Fibroblast of lung (primary cell): ENCODE measurements around the gene PITPNB. TPM values are rescaled to one million over a fixed set of nuclear protein-coding genes. Genes with fewer than 3 reads are reported as not detected.

Experiments
- DNase-seq, 2 donors: peaks; one replicate each; pipeline versions ENCODE4 v3.0.0 to v3.0.0-alpha.2; 2010; ENCODE audit warnings: low read depth in 2 of 2
- H2AFZ ChIP-seq: 2 replicates; pipeline ENCODE4 v1.5.1; 2012; ENCODE audit warnings: low read length, control low read depth, inconsistent platforms
- H3K27ac ChIP-seq: 2 replicates; pipeline ENCODE4 v1.5.1; 2011; ENCODE audit warnings: low read length, control low read depth; ENCODE audit not compliant: insufficient read depth
- H3K27me3 ChIP-seq: 2 replicates; pipeline ENCODE4 v1.5.1; 2011; ENCODE audit warnings: mild to moderate bottlenecking, low read length; ENCODE audit not compliant: control insufficient read depth, insufficient read depth
- H3K36me3 ChIP-seq: 2 replicates; pipeline ENCODE4 v1.5.1; 2011; ENCODE audit warnings: low read length; ENCODE audit not compliant: control insufficient read depth, insufficient read depth
- H3K4me1 ChIP-seq: 2 replicates; pipeline ENCODE4 v1.5.1; 2011; ENCODE audit warnings: low read length; ENCODE audit not compliant: control insufficient read depth, insufficient read depth; ENCODE audit errors: extremely low read depth
- H3K4me2 ChIP-seq: 2 replicates; pipeline ENCODE4 v1.5.1; 2011; ENCODE audit warnings: low read length, control low read depth; ENCODE audit not compliant: insufficient read depth; ENCODE audit errors: extremely low read depth
- H3K4me3 ChIP-seq, 4 experiments: fragments of 200-600 bp in 1 of 4; sonication (generic) in 1 of 4; replicated peaks in 1 of 4; 2 replicates each; pipeline ENCODE4 v1.5.1; 2011 to 2016; ENCODE audit warnings: low read length in 4 of 4, low read depth in 3 of 4, mild to moderate bottlenecking in 3 of 4, control low read depth in 2 of 4, inconsistent platforms in 1 of 4, mixed read lengths in 1 of 4; ENCODE audit not compliant: insufficient read depth in 1 of 4; ENCODE audit errors: control extremely low read depth in 1 of 4
- H3K79me2 ChIP-seq: 2 replicates; pipeline ENCODE4 v1.5.1; 2012; ENCODE audit warnings: mild to moderate bottlenecking, low read length, inconsistent platforms; ENCODE audit not compliant: control insufficient read depth, insufficient read depth
- H3K9ac ChIP-seq: 2 replicates; pipeline ENCODE4 v1.5.1; 2011; ENCODE audit warnings: mild to moderate bottlenecking, low read length, control low read depth; ENCODE audit not compliant: insufficient read depth
- H3K9me3 ChIP-seq: 2 replicates; pipeline ENCODE4 v1.5.1; 2012; ENCODE audit warnings: low read depth, low read length; ENCODE audit not compliant: control insufficient read depth, insufficient read depth
- H4K20me1 ChIP-seq: 2 replicates; pipeline ENCODE4 v1.5.1; 2011; ENCODE audit warnings: low read length; ENCODE audit not compliant: control insufficient read depth, insufficient read depth; ENCODE audit errors: extremely low read depth
- EZH2 ChIP-seq: IDR thresholded peaks from 2 replicates; pipeline ENCODE4 v1.5.1; 2012; ENCODE audit warnings: low read length, control low read depth, mild to moderate bottlenecking; ENCODE audit errors: missing control alignments
- polyA plus RNA-seq, 2 donors: library from polyadenylated mRNA; depleted of rRNA in 1 of 2; stranded (reverse) in 1 of 2; unstranded in 1 of 2; fragments of >200 nt; gene quantifications; 2 replicates each; pipeline ENCODE4 v1.2.1, GENCODE V29; 2011 to 2012; ENCODE audit warnings: missing spikeins in 1 of 2
- total RNA-seq: library from RNA; depleted of rRNA; stranded (reverse); fragments of >200 nt; gene quantifications from 2 replicates; pipeline ENCODE4 v1.2.1, GENCODE V29; 2014
- TF ChIP-seq, protein P1 (sequence below), 2 donors: IDR thresholded peaks in 1 of 2; conservative IDR thresholded peaks in 1 of 2; 1 replicate in 1 of 2; 2 replicates in 1 of 2; pipeline ENCODE4 v1.5.1; 2011 to 2012; ENCODE audit warnings: low read length in 2 of 2, control low read depth in 1 of 2, inconsistent platforms in 1 of 2, low read depth in 1 of 2, mild to moderate bottlenecking in 1 of 2

Gene PITPNB
- total and polyA plus RNA-seq, 2 donors (not counting 1 experiment from before 2014, with no cell fraction given) = 42.4 to 79.4 TPM

DNA sequence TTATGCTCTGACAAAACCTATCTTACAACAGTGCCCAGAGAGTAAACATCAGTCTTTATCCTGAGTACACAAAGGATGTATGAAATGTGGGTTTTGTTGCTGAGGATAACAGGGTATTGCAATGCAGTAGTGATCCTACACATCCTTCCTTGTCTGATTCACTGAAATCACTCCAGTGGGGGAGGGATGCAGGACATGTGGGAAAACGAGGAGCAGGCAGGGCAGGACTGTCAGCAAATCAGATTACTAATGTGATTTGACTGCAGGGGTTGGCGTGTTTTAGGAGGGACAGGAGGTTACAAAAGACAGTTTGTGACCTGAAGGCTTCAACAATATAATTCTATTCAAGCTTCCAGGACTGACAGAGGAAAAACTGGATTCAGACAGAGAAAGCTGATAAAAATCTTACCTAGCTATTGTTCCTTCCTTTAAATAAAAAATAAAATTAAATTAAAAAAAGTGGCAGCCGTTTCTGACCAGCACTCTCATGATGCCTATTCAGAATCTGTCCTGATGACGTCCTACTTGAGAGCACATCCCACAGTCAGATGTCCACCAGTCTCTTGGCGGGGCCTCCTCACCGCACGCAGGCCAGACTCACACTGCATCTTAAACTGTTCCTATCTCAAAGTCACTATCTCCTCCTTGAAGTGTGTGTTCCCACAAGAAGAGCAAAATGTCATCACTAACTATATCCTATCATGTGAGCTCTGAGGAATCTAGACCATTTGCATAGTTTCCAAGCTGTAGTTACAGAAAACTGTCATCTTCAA lies 66.9 kb downstream of the PITPNB start:
- Histone ChIP-seq H2AFZ (no peak overlapping the region), H3K4me2 (no peak overlapping the region), H3K4me3 (no peak overlapping the region), H4K20me1 (no peaks in the 10 kb centered on the region), H3K79me2 (peaks cover 1% of the 10 kb centered on the region), H3K27me3 (no peaks in the 10 kb centered on the region), H3K9me3 (no peaks in the 10 kb centered on the region), H3K4me1 (peaks cover 9% of the 10 kb centered on the region), H3K9ac (no peak overlapping the region), H3K36me3 (peaks cover 9% of the 10 kb centered on the region), H3K27ac (peak overlapping the region; percentile 21)
- no peak for DNase-seq
- TF ChIP-seq, protein P1, sequence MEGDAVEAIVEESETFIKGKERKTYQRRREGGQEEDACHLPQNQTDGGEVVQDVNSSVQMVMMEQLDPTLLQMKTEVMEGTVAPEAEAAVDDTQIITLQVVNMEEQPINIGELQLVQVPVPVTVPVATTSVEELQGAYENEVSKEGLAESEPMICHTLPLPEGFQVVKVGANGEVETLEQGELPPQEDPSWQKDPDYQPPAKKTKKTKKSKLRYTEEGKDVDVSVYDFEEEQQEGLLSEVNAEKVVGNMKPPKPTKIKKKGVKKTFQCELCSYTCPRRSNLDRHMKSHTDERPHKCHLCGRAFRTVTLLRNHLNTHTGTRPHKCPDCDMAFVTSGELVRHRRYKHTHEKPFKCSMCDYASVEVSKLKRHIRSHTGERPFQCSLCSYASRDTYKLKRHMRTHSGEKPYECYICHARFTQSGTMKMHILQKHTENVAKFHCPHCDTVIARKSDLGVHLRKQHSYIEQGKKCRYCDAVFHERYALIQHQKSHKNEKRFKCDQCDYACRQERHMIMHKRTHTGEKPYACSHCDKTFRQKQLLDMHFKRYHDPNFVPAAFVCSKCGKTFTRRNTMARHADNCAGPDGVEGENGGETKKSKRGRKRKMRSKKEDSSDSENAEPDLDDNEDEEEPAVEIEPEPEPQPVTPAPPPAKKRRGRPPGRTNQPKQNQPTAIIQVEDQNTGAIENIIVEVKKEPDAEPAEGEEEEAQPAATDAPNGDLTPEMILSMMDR (conservative IDR thresholded peaks at IDR 0.05 in 1 of 2, IDR thresholded peaks at IDR 0.05 in 1 of 2; ENCODE audit: low read depth in 1 of 2, low read length in 2 of 2) = no peak
- no peak for TF ChIP-seq EZH2

DNA sequence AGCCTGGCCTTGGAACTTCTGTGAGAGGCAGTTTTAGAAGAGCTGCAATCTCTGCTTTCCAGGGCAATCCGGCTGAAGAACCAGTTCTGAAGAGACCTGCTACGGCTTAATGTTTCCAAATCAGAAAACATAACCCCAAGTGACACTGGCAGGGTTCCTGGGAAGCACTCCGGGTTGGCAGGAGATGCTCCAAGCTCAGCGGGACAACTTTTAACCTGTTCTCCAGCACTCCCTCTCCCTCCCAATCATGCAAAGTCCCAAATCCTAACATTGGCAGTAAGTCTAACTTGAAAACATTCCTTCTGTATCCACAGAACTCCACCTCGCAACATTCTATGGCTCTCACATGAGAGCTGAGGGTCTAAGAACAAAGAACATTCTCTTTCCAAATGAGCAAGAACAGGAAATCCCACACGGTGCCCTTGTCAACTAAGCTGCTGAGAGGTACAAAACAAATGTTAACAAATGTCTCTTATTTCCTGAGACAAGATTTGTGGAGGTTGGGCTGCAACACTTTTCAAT lies 69.0 kb downstream of the PITPNB start:
- H3K27me3 ChIP-seq = no peaks in the 10 kb centered on the region
- TF ChIP-seq, protein P1 (conservative IDR thresholded peaks at IDR 0.05 in 1 of 2, IDR thresholded peaks at IDR 0.05 in 1 of 2; ENCODE audit: low read depth in 1 of 2, low read length in 2 of 2) = no peak
- TF ChIP-seq EZH2 = no peak
- H3K9me3 ChIP-seq = no peaks in the 10 kb centered on the region
- no peaks in the 10 kb centered on the region for H4K20me1 ChIP-seq
- no peak overlapping the region for H3K9ac ChIP-seq
- H3K4me2 ChIP-seq = no peak overlapping the region
- no peak overlapping the region for H3K4me3 ChIP-seq
- H3K27ac ChIP-seq = no peak overlapping the region
- H3K36me3 ChIP-seq = peaks cover 7% of the 10 kb centered on the region
- H3K4me1 ChIP-seq = peaks cover 5% of the 10 kb centered on the region
- peak in 1 of 2 donors; percentile 73 for DNase-seq
- H2AFZ ChIP-seq = no peak overlapping the region
- no peaks in the 10 kb centered on the region for H3K79me2 ChIP-seq

DNA sequence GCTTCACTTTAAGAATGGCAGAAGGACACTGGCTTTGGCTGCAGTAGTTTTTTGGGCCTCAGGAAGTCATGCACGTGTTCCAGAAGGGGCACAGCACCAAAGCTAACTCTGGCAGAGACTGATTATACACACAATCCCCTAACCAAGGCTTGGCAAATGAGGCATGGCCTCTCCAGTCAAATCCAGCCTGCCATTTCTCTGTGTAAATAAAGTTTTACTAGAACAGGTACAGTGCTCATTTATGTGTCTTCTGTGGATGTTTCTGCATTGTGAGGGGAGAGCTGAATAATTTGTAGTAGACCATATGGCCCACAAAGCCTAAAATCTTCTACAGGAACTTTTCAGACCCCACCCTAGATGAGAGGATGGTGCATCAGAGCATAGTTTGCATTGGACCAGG lies 71.1 kb downstream of the PITPNB start:
- Histone ChIP-seq H2AFZ (no peak overlapping the region), H3K4me2 (no peak overlapping the region), H3K9ac (no peak overlapping the region), H3K27ac (no peak overlapping the region), H3K27me3 (no peaks in the 10 kb centered on the region), H3K4me3 (no peak overlapping the region), H3K9me3 (no peaks in the 10 kb centered on the region), H3K36me3 (peaks cover 5% of the 10 kb centered on the region), H3K4me1 (no peaks in the 10 kb centered on the region), H3K79me2 (no peaks in the 10 kb centered on the region), H4K20me1 (no peaks in the 10 kb centered on the region)
- TF ChIP-seq, protein P1 (conservative IDR thresholded peaks at IDR 0.05 in 1 of 2, IDR thresholded peaks at IDR 0.05 in 1 of 2; ENCODE audit: low read depth in 1 of 2, low read length in 2 of 2) = no peak
- no peak for TF ChIP-seq EZH2
- no peak for DNase-seq
